A673 (cell line): ENCODE data around the gene ASH1L.

ENCODE experiments used
- EZH2 ChIP-seq: fragments of 200-600 bp; sonication (generic); IDR thresholded peaks from 2 replicates; pipeline ENCODE4 v1.6.1; 2017; ENCODE audit warnings: borderline replicate concordance, low read depth, mild to moderate bottlenecking, mixed read lengths, antibody characterized with exemption, low read length; ENCODE audit not compliant: poor library complexity, severe bottlenecking
- TF ChIP-seq, protein P1 (sequence below): fragments of 300-800, 200-600 bp; sonication (generic); conservative IDR thresholded peaks from 2 replicates; pipeline ENCODE4 v1.5.1; 2017; ENCODE audit warnings: low read depth, mild to moderate bottlenecking, antibody characterized with exemption, low read length, moderate library complexity, mixed read lengths

GRCh38 chr1:155420788-155421187 lies 141.8 kb downstream of the ASH1L start:
- TF ChIP-seq, protein P1, sequence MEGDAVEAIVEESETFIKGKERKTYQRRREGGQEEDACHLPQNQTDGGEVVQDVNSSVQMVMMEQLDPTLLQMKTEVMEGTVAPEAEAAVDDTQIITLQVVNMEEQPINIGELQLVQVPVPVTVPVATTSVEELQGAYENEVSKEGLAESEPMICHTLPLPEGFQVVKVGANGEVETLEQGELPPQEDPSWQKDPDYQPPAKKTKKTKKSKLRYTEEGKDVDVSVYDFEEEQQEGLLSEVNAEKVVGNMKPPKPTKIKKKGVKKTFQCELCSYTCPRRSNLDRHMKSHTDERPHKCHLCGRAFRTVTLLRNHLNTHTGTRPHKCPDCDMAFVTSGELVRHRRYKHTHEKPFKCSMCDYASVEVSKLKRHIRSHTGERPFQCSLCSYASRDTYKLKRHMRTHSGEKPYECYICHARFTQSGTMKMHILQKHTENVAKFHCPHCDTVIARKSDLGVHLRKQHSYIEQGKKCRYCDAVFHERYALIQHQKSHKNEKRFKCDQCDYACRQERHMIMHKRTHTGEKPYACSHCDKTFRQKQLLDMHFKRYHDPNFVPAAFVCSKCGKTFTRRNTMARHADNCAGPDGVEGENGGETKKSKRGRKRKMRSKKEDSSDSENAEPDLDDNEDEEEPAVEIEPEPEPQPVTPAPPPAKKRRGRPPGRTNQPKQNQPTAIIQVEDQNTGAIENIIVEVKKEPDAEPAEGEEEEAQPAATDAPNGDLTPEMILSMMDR = no peak
- TF ChIP-seq EZH2 = no peak
